ENCODE results near the gene IPO8.

Gene IPO8

DNA sequence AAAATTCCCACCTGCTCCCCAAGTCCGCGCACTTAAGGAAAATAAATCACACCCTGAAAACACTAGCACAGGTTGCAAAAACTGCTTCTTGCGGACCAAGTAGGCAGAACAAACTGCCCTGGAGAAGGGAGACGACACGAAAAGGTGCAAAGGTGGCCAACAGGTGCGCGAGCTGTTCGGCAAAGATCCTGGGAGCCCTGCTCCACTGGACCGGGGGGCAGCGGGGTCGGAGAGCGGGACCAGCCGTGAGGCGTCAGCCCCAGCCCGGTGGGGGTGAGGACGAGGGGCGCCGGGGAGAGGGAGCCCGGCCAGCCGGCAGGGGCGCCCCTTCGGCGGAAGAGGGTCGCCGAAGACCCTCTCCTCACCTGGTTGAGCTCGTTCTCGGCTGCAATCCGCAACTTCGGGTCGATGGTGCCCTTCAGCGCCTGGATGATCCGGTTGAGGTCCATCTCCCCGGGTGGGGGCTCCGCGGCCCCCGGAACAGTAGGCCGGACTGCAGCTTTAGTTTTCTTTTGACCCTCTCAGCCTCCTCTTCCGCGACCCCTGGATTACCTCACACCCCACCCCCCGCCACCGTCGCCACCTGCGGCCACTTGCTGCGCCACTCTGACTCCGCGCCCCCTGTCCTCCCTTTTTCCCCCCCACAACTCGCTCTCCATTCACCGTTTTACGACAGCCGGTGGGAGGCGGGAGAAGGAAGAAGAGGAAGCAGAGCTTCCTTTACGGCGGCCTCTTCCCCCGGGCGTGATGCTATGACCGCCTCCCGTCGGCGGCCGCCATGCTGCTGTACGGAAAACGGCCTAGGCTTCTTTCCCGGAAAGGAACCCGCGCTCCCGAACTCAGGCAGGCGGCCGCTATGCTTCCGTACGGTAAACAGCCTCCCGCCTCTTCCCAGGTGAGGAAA, at the start of gene IPO8:
IPO8 (minus strand) TSS at position 671 of the 904 bp plus-strand sequence; CDS start at position 449, 222 bp downstream.
- DNase-seq: peak; percentile 9

GRCh38 chr12:30744321-30744720, 48.7 kb upstream of the IPO8 start:
- DNase-seq: no peak

DNA sequence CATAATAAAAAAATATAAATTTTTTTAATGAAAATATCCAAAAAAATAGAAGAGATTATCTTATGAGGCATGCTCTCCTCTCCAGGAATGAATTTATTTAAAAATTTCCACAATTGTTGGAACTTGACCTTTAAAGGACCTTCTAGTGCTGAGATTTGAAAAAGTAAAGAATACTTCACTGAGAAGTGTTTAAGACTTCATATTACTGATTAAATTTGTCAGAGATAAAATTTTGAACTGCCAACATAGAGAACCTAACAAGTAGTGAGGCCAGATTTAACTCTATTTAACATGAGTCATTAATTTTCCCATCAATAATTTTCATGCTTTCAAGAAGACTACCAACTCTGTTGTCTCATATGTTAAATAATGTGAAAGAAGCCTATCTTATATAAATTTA, 44.6 kb upstream of the IPO8 start:
- DNase-seq: no peak

GRCh38 chr12:30739020-30739419, 43.4 kb upstream of the IPO8 start:
- no peak for DNase-seq

- no peak for DNase-seq
These were observed 37.4 kb upstream of the IPO8 start for GRCh38 chr12:30732954-30733637.

- DNase-seq: no peak
These were observed 34.3 kb upstream of the IPO8 start for GRCh38 chr12:30730011-30730410.

DNA sequence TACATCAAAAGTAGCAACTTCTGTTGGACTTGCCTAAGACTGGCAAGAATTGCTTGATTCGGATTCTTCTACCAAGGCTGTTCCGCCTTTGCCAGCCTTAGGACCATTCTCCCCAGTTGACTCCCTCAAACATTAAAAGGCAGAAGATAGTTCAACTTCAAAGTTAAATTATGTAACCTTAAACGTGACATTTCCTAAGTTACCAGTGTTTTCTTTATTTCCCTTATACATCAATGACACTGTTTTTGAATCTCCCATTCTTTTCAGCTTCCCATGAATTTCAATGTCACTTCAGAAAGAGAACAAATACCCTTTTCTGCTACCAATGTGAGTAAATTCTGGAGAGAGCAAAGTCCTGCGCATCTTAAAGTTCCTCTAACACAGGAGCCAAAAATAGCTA, 33.9 kb upstream of the IPO8 start:
- no peak for DNase-seq

- DNase-seq: no peak
These were observed 31.0 kb upstream of the IPO8 start for GRCh38 chr12:30726647-30727046.

GRCh38 chr12:30725739-30726138, 30.1 kb upstream of the IPO8 start:
- DNase-seq: no peak

GRCh38 chr12:30719060-30719459, 23.4 kb upstream of the IPO8 start:
- DNase-seq: no peak

GRCh38 chr12:30707613-30708342, 12.1 kb upstream of the IPO8 start:
- DNase-seq: no peak

GRCh38 chr12:30706476-30706875, 10.8 kb upstream of the IPO8 start:
- no peak for DNase-seq

- DNase-seq: no peak
These were observed 5.4 kb upstream of the IPO8 start for GRCh38 chr12:30701056-30701455.

DNA sequence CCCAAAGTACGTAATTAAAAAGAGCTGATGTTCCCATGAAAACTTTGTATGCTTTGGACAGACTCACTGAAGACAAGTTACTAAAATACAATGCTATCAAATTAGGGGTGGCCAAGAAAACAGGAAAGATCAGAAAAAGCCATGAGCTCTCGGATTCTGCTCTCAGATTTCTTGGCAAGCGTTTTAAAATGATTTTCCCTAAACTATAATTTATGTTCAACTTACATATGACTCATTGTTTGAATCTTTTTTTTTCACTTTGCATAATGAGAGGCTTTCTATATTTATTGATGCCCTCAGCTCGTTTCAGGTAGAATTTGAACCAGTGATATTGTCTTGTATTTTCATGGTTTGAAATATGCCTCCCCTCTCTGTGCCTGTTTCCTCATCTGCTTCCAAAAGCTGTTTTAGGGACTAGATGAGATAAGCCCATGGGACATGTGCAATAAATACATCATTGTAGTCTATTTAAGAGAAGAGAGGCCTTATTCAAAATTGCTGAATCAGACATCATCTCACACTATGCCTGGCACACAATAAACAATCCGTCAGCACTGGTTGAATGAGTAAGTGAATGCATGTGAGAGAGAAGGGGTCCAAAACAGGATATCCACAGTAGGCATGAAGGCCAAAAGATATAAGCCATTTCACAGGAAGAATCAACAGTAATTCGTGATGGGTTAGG, 4.7 kb upstream of the IPO8 start:
- DNase-seq: no peak

GRCh38 chr12:30698346-30698745, 2.7 kb upstream of the IPO8 start:
- DNase-seq: no peak

DNA sequence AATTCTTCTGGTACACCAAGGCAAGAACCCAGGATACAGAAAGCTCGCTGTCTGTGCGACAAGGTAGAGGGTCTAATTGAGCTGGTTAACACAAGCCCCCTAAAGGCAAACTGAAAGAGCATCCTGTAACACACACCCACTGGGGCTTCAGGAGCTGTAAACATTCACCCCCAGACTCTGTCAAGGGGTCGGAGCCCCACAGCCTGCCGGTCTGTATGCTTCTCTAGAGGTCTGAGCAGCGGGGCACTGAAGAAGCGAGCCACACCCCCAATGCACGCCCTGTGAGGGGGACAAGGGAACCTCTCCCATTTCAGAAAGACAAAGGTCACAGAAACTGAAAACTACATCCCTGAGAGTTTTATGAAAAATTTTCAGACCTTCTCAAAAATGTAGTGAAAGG, 1.3 kb upstream of the IPO8 start:
- DNase-seq: no peak

- DNase-seq: no peak
These were observed 817 bp upstream of the IPO8 start for GRCh38 chr12:30696486-30696885.

DNA sequence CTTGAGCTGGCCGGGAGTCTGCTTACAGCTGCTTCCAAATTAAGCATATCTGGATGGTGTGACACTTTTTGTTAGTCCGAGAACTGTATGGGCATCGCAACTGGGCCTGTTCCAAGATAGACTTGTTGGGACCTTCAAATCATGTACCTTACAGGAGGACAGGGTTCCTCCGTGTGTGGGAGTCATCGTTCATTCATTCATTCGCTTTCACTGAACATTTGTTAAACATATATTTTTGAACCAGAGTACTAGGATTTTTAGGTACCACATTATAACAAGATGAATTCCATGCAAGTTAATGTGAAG, 387 bp upstream of the IPO8 start:
- no peak for DNase-seq

- DNase-seq: no peak
These were observed 1.1 kb downstream of the IPO8 start for GRCh38 chr12:30694412-30695198.

GRCh38 chr12:30692470-30692869, 3.2 kb downstream of the IPO8 start:
- DNase-seq: no peak

DNA sequence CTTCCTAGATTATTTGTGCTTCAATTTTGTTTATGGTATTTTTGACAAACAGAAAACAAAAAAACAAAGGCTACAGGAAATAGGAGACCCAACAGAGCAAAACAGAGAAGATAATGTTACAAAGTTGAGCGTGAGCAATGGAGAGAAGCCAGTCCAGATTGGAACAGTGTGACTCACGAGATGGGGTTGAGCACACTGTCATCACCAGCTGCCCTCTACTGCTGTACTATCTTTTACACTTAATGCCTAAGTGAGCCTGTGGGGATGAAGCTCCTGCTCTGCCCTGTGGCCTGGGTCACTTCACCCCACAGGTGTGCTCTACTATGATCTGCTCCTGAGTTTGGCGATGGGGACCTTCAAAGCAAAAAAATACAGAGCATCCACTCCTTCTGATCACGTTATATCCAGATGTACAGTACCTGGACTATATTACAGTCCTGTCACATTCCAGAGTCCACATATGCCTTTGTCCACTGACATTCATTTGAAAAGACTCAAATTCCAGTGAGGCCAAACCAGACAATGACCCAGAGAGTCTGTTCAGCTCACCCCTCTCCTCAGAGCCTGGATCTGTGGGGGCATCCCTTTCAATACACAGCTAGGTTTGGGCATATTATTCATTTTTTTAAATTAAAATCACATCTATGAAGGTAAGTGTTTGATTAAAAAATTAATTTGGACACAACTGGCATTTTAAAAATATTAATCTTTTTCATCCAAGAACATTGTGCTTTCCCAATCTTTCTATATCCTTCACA, 4.4 kb downstream of the IPO8 start:
- DNase-seq: no peak
